Skeletal muscle tissue (tissue), 4 donors: ENCODE data around the gene KIF3A. TPM values are rescaled to one million over a fixed set of nuclear protein-coding genes. Genes with fewer than 3 reads are reported as not detected.
"Not testable (repeated sequence)": the region's sequence is repeated elsewhere in the genome, so short reads cannot be mapped to it uniquely, and the experiment has no call there.

Experiments used
- H3K27ac ChIP-seq: one replicate; pipeline ENCODE4 v1.7.0; 2013; ENCODE audit warnings: mild to moderate bottlenecking, low read depth, low read length, inconsistent platforms
- H3K27me3 ChIP-seq, 3 donors: one replicate each; pipeline ENCODE4 v1.7.0; 2013; ENCODE audit warnings: low read length in 3 of 3; ENCODE audit not compliant: control insufficient read depth in 3 of 3, insufficient read depth in 3 of 3
- H3K36me3 ChIP-seq, 3 donors: one replicate each; pipeline ENCODE4 v1.7.0; 2013; ENCODE audit warnings: low read length in 3 of 3; ENCODE audit not compliant: control insufficient read depth in 3 of 3, insufficient read depth in 3 of 3
- H3K4me1 ChIP-seq, 3 donors: one replicate each; pipeline ENCODE4 v1.7.0; 2013; ENCODE audit warnings: low read length in 3 of 3, mild to moderate bottlenecking in 3 of 3; ENCODE audit not compliant: control insufficient read depth in 3 of 3, insufficient read depth in 3 of 3
- H3K4me3 ChIP-seq, 3 donors: one replicate each; pipeline ENCODE4 v1.7.0; 2013; ENCODE audit warnings: low read length in 3 of 3
- H3K9ac ChIP-seq, 3 donors: one replicate each; pipeline ENCODE4 v1.7.0; 2013; ENCODE audit warnings: low read length in 3 of 3, mild to moderate bottlenecking in 3 of 3, moderate library complexity in 2 of 3, low read depth in 1 of 3
- H3K9me3 ChIP-seq, 3 donors: one replicate each; pipeline ENCODE4 v1.7.0; 2013; ENCODE audit warnings: low read length in 3 of 3; ENCODE audit not compliant: control insufficient read depth in 3 of 3
- total RNA-seq: library from RNA; depleted of rRNA; stranded (reverse); fragments of >200 nt; gene quantifications from one replicate; pipeline ENCODE4 v1.2.3, GENCODE V29; 2014
- donor health status: Osteomylitis.

Gene KIF3A
- total RNA-seq, 1 donor from 2014 or later: 6.3 TPM

DNA sequence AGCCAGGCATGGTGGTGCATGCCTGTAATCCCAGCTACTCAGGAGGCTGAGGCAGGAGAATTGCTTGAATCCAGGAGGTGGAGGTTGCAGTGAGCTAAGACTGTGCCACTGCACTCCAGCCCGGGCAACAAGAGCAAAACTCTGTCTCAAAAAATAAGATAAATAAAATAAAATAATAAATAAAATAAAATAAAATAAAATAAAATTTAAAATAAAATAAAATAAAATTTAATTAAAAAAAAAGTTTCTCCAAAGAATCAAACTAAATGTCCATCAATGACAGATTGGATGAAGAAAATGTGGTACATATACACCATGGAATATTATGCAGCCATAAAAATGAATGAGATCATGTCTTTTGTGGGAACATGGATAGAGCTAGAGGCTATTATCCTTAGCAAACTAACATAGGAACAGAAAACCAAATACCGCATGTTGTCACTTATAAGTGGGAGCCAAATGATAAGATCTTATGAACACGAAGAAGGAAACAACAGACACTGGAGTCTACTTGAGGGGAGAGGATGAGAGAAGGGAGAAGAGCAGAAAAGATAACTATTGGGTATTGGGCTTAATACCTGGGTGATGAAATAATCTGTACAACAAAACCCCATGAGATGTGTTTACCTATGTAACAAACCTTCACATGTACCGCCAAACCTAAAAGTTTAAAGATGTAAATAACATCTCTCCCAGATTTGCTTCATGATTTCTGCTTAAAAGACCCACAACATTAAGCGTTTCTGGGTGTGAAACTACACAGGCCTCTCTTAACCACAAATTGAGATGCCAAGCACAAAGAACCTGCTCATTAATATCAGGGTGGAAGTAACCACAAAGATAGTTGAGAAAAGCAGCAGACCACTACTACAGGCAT is 45.4 kb downstream of the KIF3A start:
- not testable (repeated sequence) for H3K27ac ChIP-seq, H3K9me3 ChIP-seq, H3K36me3 ChIP-seq, H3K4me1 ChIP-seq, H3K27me3 ChIP-seq, H3K9ac ChIP-seq, H3K4me3 ChIP-seq

DNA sequence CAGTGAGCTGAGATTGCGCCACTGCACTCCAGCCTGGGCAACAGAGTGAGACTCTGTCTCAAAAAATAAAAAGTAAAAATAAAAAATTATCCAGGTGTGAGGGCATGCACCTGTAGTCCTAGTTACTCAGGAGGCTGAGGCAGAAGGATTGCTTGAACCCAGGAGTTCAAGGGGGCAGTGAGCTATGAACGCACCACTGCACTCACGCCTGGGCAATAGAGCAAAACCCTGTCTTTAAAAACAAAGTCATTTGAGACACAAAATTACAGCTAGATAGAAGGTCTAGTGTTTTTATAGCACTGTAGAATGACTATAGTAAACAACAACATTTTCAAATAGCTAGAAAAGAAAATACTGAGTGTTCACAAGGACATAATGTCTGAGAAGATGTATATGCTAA is 47.2 kb downstream of the KIF3A start:
- Histone ChIP-seq H3K9me3 (no peaks in the 10 kb centered on the region), H3K4me1 (no peaks in the 10 kb centered on the region), H3K27ac (no peak overlapping the region), H3K4me3 (no peak overlapping the region), H3K27me3 (no peaks in the 10 kb centered on the region), H3K36me3 (no peaks in the 10 kb centered on the region), H3K9ac (no peak overlapping the region)

DNA sequence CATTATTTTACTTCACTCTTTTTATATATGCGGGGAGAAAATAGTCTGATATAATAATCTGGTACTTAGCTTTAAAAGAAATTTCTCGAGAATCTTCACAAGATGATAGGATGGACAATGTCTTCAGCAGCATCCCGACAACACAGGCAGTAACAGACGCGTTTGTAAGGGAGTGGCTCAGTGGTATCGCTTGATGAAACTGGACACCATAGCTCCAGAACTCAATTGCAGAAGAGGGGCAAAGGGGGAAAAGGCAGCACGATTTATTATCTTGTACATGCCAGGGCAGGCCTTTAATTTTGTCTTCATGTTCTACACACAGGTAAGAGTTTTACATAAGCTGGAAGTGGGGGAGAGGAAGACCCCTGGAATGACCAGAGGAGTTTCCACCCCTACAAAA is 47.8 kb downstream of the KIF3A start:
- no peak overlapping the region for H3K27ac ChIP-seq
- no peak overlapping the region for H3K9ac ChIP-seq
- H3K4me3 ChIP-seq: no peak overlapping the region
- no peaks in the 10 kb centered on the region for H3K4me1 ChIP-seq
- no peaks in the 10 kb centered on the region for H3K27me3 ChIP-seq
- no peaks in the 10 kb centered on the region for H3K36me3 ChIP-seq
- H3K9me3 ChIP-seq: no peaks in the 10 kb centered on the region

DNA sequence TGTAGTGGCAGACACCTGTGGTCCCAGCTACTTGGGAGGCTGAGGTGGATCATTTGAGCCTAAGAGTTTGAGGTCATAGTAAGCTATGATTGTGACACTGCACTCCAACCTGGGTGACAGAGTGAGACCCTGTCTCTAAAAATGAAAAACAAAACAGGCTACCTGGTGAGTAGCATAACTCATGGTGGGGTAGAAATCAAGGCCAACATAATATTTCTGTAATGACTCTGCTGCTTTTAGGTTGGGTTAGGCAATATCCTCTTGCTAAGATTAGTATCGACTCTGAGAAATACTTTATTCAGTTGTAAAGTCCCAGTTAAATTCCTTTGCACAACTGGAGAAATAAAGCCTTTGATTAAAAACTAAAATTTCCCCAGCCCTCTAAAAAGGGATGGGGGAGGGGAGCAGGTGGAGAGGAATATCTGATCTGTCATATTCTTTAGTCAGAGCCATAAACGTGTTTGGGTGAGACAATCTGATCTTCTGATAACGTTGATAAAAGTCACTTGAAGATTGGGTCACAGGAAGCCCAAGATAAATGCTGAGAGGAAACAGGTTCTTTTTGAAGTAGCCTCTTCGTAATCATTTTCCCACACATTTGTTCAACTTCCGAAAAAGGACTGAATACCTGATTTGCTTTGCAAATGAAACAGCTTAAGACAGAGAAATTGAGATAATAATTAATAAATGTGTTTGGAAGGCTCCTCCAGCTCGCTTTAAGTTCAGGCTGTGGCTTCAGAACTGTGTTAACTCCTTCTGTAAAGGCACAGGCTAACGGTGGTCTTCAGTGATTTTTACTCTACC is 48.6 kb downstream of the KIF3A start:
- Histone ChIP-seq H3K27me3 (no peaks in the 10 kb centered on the region), H3K4me1 (no peaks in the 10 kb centered on the region), H3K36me3 (no peaks in the 10 kb centered on the region), H3K9ac (no peak overlapping the region), H3K4me3 (no peak overlapping the region), H3K9me3 (no peaks in the 10 kb centered on the region), H3K27ac (no peak overlapping the region)

DNA sequence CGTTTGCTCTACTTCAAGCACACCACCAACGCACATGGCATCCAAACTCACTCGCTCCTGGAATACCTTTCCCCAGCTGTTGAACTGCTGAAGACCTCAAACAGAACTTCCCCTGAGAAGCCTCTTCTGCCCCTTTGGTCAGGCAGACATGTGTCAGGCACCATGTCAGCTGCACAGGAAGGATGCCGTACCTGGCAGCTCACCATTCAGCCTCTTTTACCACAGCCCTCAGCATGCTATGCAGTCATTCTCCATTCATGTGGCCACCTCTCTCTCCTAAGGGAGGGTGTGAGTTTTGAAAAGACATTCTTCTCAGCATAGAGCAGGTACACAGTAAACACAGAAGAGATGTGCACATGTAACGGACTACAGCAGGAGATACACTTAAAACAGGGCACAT is 49.4 kb downstream of the KIF3A start:
- Histone ChIP-seq H3K4me3 (no peak overlapping the region), H3K4me1 (no peaks in the 10 kb centered on the region), H3K9me3 (no peaks in the 10 kb centered on the region), H3K36me3 (no peaks in the 10 kb centered on the region), H3K9ac (no peak overlapping the region), H3K27ac (no peak overlapping the region), H3K27me3 (no peaks in the 10 kb centered on the region)

DNA sequence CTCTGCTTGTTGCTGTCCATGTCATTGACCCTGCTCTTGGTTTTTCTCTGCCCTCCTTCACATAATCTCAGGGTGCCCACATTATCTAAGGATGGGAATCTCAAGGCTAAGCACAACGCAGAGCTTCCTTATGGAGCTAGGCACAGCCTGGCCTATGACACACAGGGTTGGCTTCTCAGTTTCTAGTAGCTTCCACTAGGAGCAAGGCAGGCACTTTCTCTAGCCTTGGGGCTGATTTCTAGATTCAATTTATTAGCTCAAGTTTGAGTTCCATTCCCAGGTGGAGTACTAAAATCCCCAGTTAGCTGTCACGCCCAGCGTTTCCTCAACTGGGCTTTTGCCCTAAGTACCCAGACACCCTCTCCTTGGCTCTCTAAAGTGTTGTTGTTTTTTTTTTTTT is 51.2 kb downstream of the KIF3A start:
- Histone ChIP-seq H3K27ac (no peak overlapping the region), H3K4me1 (no peaks in the 10 kb centered on the region), H3K36me3 (no peaks in the 10 kb centered on the region), H3K9me3 (no peaks in the 10 kb centered on the region), H3K9ac (no peak overlapping the region), H3K27me3 (no peaks in the 10 kb centered on the region), H3K4me3 (no peak overlapping the region)

DNA sequence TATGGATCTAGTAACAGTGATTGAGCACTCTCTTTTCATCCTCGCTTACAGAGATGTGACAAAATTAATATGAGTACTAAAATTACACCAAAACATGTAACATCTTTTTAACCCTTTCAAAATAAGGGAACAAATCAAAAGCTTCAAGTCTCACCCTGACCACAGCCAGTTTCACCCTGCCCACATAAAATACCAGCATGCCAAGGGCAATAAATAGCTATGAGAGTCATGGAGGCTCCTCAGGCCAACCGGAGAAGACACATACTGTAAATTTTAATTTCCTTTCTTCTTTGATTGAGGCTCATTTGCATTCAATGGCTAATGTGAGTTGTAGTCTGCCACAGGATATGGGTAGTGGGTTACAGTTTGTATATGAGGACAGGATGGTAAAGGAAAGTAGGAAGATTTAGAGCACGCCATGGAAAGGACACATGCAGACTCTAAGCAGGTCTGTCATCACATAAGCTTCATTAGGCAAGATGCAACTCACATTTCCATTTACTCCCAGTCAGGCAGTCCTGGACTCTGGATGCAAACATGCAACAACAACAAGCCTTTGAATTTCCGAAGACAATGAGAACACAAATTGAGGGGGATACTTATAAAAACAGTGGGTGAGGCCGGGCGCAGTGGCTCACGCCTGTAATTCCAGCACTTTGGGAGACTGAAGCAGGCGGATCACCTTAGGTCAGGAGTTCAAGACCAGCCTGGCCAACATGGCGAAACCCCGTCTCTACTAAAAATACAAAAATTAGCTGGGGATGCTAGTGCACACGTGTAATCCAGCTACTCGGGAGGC is 52.2 kb downstream of the KIF3A start:
- Histone ChIP-seq H3K4me1 (no peaks in the 10 kb centered on the region), H3K9me3 (no peaks in the 10 kb centered on the region), H3K9ac (no peak overlapping the region), H3K4me3 (no peak overlapping the region), H3K27me3 (no peaks in the 10 kb centered on the region), H3K36me3 (no peaks in the 10 kb centered on the region), H3K27ac (no peak overlapping the region)

DNA sequence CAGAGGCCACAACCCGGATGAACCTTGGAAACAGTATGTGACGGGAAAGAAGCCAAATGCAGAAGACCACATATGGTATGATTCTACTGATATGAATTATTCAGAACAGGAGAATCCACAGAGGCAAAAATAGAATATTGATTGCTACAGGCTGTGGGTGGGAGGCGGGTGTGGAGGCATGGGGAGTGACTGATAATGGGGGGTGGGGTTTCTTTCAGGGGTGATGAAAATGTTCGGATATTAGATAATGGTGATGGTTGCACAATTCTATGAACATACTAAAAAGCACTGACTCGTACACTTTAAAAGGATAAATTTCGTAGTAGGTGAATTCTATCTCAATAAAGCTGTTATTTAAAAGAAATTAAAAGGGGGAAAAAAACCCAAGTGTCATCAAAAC is 52.9 kb downstream of the KIF3A start:
- no peak overlapping the region for H3K9ac ChIP-seq
- no peaks in the 10 kb centered on the region for H3K4me1 ChIP-seq
- H3K27ac ChIP-seq: no peak overlapping the region
- no peaks in the 10 kb centered on the region for H3K27me3 ChIP-seq
- no peak overlapping the region for H3K4me3 ChIP-seq
- H3K9me3 ChIP-seq: no peaks in the 10 kb centered on the region
- H3K36me3 ChIP-seq: no peaks in the 10 kb centered on the region

DNA sequence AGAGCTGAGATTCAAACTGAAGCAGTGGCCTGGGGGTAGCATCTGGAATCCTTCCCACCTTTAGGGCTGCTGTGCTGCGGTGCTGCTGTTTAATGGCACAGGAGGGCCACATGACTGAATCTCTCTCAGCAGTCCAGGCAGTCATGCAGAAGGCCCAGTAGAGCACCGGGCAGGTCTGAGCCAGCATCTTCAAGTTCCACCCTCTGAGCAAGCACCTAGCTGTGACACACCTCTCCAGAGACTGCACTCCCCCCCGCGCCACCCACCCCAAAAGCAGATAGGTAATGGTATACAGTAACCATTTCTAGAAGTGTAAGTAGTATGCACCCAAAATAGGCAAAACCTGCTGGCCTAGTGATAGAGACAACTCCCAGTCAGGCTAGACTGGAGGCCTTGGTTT is 55.4 kb downstream of the KIF3A start:
- Histone ChIP-seq H3K27me3 (peaks cover 0 to 4% (median 0%) of the 10 kb centered on the region in 3 donors), H3K9me3 (no peaks in the 10 kb centered on the region), H3K27ac (no peak overlapping the region), H3K36me3 (no peaks in the 10 kb centered on the region), H3K4me1 (no peaks in the 10 kb centered on the region), H3K4me3 (no peak overlapping the region), H3K9ac (no peak overlapping the region)

DNA sequence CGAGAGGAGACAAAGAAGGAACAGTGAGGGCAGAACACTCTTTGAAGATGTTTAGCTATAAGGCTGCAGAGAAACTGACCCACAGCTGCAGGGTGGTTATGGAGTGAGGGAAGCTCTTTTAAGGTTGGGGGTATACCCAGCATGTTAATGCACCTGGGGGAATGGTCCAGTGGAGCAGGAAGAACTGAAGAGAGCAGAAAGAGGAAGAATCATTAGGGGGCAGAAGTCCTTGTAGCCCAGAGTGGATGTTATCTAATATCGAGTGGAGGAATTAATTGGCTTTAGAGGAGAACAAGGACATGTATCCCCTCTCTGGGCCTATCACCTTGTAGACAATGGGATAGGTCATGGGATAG is 55.9 kb downstream of the KIF3A start:
- Histone ChIP-seq H3K27me3 (peaks cover 0 to 4% (median 0%) of the 10 kb centered on the region in 3 donors), H3K4me1 (no peaks in the 10 kb centered on the region), H3K27ac (no peak overlapping the region), H3K4me3 (no peak overlapping the region), H3K36me3 (no peaks in the 10 kb centered on the region), H3K9ac (no peak overlapping the region), H3K9me3 (no peaks in the 10 kb centered on the region)
